Dedifferentiated amniotic fluid mesenchymal stem cell (primary cell): ENCODE results near the gene TMEM272.

ENCODE experiments used
- DNase-seq: peaks from one replicate; pipeline ENCODE4 v3.0.0-alpha.2; 2016; ENCODE audit errors: extremely low spot score

The TMEM272 gene

DNA sequence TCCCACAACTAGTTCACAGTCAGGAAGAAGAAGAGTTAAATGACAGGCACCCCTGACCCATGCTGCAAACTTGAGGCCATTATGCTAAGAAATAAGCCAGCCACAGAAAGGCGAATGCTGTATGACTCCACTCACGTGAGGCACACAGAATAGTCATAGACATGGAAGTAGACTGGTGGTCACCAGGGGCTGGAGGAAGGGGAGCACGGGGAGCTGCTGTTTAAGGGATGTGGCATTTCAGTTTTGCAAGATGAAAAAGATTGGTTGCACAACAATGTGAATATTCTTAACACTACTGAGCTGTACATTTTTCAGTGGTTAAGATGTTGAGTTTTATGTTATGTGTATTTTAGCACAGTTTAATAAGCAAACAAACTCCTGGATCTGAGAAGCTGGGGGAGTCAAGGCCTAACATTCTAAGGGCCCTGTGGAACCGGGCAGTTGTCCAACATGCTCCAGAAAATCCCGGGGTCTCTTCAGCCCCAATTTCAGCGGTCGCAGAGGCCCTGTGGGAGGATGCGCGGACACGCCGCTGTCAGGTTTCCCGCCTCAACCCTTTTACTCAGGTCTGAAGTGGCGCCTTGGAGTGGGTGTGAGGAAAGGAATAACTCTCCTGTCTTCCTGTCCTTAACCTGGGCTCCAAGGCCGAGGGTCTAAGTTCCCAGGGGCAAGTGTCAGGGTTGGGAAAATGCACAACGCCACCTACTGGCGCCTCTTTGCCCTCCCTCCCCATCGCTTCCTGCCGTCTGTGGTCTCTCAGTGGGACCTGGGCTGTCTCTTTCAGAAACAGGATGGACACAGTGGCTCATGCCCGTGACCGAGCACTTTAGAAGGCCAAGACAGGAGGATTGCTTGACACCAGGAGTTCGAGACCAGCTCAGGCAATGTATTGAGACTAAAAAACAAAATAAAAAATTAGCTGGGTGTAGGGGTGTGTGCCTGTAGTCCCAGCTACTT, 4.4 kb upstream of the TMEM272 start:
- DNase-seq: no peak

DNA sequence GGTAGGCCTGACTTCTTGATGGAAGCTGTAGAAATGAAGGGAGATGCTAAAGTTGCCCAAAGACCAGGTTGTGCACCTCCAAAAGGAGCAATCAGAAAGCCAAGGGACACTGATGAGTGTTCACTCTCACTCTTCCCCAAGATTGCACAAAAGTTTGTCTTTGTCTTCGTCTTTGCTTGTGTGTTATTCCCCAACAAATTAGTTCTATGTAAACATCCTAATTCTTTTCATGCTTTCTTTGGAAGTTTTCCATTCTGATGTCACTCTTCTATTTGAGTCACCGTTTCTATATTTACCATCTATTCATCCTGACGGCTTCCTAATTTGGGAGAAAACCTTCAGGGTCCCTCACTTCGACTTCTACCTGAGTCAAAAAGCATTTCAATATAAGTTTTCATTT, 3.7 kb upstream of the TMEM272 start:
- peak; percentile 50 for DNase-seq

DNA sequence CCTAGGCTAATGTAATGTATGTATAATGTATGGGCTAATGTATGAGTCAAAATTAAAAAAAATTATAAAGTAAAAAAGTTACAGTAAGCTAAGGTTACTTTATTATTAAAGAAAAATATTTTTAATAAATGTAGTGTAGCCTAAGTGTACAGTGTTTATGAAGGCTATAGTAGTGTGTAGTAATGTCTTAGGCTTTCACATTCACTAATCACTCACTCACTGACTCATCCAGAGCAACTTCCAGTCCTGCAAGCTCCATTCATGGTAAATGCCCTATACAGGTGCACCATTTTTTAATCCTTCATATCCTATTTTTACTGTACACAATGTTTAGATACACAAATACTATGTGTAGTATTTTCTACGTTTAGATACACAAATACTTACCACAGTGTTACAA, 1.8 kb upstream of the TMEM272 start:
- DNase-seq: no peak

DNA sequence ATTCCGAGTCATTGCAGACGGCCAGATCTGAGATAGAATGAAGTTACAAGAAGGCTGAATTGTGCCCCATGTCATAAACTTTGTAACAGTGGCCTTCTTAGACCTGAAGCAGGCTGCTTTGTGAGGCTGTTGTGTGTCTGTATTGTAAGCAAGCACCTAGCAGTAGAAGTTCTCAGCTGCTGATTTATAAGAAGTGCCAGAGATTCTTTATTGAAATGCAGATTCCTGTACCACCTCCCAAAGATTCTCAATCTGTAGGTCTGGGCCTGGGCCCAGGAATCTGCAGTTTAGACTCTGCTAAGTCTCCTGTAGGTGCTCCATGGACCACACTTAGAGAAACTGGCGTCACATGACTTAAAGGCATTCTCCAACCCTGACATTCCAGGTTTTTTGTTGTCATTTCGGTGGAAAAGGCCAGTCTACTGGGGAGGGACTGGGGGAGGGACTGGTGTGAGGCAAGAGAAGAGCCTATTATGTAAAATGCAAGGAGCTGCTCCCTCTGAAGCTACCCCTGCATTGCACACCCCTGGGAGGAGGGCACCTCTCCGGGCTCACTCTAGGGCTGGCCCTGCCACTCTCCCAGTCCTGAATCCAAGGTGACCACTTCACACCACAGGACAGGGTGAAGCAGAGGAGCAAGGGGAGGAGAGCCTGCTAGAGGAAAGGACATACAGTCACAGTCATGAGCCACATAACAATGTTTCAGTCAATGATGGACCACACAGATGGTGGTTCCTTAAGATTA, 769 bp upstream of the TMEM272 start:
- no peak for DNase-seq

DNA sequence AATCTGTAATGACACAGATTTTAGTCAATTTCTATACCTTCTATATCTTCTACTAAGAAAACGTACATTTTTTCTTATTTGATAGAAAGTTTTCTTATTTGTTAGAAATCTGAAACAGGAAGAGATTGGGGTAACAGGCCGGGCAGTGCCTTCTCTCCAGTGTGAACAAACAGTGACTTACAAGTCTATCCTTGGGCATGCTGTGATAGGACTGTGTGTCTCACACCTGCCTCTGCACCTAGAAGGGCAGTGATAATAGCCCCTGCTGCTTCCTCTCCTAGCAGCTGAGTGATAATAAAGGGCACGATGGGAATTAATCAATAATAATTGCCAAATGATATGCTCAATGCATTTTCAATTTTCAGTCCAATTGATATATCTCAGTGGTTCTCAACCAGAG, 1.4 kb downstream of the TMEM272 start:
- no peak for DNase-seq

DNA sequence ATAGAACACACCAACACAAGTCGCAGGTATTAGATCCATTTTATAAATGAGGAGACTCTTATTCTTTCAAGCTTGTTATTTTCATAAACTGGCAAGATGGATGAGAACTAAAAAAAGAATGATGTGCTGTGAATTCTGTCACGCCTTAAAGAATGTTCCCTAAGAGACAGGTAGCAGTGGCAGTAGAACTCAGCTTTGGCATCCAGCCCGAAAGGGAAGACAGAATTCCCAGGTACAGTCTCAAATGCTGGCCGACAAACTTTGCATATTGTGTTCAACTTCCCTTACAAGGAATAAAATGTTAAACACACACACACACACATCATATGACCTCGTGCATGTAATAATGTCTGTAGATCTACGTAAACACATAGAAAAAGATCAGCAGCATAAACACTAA, 3.2 kb downstream of the TMEM272 start:
- no peak for DNase-seq

DNA sequence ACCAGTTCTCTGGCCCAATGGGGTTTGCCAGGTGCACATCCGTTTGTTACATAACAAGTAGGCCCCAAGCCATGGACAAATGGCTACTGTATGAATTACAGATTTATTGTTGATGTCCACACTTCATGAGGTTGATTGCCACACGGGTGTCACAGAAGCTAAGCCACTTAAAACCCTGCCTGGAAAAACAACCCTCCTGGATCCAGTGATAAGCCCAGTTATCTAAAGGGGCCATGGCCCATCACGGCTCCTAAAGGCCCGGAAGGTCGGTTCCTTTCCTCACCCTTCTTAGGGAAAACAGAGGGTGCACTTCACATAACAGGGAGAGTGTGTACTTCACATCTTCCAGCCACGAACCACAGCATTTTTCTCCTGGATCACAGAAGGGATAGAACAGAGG, 4.1 kb downstream of the TMEM272 start:
- DNase-seq: no peak

DNA sequence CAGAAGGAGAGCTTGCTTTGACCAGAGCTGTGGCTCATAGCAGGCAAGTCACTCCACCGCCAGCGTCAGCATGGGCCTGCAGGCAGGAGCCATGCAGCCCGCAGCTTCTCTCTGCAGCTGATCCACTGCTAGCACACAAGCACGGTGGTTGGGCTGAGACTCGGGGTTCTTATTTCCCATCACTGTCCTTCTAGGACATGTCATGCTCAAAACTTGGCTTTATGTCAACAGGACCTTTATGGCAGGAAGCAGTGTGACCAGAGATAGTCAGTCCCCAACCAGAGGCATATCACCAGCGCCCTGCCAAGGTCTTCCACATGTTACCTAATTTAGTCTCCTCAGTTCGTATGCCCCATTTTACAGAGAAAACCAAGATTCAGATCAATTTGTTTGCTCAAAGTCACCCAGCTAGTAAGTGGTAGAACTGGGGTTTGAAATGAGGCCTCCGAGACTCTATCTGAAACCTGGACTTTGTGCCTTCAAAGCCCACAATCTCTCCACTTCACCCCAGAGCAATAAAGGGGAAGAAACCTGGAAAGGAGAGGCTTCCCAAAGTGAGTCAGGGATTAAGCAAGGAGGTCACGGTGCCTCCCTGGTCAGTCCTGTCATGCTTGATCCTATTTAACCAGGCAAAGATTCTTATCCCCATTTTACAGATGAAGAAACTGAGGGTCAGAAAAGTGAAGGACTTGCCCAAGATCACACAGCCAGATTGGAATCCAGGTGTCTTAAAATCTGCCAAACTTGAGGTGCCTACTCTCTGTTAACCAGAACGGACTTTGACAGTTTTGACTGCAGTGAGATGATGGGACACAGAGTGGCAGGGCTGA, 5.1 kb downstream of the TMEM272 start:
- DNase-seq: no peak

DNA sequence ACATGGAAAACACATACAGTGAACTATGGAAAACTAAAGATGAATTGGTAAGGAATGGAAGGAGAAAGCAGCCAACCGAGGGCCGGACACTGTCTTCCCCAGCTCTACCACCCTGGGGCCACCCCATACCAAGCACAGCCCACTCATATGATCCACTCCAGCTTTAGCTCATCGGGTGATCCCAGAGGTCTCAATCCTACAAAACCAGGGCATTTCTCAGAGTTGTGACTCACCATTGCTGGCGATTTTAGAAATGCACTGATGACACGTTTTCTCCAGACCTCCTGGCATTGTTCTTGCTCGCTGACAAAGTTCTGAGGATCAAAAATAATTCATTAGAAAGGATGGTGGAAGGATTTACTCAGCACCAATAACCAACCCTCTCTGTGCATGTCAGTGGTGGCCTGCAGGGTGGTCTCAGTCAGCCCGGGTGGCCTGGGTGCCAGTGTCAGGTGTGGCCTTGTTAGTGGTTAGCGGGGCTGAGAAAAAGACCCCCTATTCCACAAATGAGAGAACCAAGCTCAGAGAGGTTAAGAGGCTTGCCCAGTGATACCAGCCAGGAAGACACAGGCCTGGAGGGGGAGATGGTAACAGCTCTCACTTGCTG, 6.6 kb downstream of the TMEM272 start:
- peak; percentile 31 for DNase-seq

DNA sequence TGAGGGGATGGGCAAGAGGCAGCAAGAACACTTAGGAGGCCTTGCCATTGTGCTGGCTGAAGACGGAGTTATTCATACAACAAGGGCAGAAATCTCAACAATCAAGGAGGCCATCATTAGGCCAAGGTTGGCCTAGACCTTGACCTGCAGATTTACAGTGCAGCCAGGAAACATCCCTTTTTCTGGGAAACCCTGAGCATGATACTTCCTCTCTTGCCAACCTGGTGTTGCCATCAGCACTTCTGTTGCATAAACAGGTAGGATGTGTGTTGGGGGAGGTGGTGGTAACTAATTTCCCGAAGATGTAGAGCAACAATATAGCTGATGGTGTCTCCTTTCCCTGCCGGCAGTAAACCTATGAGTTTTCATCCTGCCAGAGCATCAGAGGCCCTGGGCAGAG, 8.0 kb downstream of the TMEM272 start:
- DNase-seq: no peak

DNA sequence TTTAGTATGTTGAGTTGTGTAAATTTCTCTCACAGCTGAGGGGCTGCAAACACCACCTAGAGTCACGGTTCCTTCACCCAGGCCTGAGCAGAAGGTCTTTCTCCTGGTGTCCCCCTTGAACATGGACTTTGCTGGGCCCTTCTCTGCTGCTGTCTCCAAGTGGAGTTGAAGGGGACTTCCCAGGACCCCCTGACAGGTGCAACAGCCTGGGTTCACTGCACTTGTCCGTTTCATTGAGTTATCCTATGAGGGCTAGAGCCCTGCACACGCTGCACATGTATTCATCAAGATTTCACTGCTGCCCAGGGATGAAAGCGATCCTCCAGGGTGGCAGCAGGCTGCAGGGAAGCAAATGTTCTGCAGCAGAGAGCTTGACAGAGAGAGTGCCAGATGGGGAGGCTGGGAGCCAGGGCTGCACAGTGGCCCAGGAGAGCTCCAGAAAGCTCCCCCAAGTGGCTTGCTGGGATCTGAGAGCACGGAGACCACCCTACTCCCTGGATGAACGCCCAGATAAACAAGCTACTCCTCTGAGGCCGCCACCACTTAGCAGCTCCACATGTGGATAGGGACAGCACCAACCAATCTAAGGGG, 10.3 kb downstream of the TMEM272 start:
- DNase-seq: no peak

DNA sequence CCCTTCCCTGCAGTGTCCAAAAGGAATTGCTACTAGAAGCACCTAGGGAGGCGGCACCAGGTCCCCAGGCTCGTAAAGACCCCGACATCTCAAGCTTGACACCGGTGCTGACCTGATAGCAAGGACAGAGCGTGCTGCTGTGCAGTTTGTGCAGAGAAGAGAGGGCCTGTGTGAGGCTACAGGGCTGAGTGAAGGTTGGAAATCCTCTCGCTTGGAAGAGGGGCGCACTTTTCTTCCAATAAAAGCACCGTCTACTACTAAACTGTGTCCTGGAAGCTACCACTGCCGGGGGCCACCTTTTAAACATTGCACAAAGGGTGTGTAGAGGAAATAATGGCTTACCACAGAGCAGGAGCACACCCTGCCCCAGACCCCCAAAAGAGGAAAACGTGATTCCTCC, 11.0 kb downstream of the TMEM272 start:
- no peak for DNase-seq

DNA sequence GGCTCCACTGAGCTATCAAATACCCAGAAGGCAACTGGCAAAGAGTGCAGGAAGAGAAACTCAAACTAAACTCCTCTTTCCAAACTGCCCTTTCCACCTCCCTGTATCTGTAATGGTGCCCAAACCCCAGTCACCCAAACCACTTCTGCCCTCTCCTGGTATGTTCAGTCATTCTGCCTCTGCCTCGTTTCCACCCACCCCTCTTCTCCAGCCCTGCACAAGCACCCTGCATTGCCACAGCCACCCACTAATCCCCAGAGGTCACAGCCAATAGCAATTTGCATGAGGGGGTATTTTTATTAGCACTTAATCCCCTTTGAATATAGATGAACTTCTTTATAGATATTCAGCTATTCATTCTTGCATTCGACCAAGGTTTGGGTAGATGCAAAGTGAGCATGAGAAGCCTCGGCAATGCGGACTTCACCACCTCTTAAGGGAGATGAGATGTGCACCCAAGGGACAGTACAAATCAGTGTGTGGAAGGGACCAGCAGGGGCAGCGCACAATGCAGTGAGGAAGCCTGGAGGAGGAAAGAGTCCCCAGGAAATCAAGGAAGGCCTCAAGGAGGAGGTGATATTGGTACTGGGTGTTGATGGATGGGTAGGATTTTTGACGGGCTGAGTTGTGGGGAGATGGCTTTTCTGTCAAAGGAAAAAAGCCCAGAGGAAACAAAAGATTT, 12.4 kb downstream of the TMEM272 start:
- DNase-seq: no peak

DNA sequence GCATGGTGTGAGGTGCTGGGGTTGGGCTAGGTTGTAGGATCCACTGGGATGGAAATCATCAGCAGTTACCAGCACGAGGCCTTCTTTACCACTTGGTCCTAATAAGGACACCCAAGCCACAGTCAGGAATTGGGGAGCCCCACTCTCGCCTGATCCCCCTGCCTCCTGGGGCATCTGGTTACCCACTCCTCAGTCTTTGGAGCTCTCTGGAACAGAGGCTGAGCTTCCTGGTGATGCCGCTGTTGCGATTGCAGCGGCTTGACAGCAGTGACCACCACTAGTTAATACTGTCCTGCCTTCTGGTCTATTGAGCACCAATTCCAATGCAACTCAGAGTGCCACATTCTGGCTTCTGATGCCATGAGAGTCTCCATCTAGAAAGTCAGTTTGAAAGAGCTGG, 13.5 kb downstream of the TMEM272 start:
- DNase-seq: no peak

DNA sequence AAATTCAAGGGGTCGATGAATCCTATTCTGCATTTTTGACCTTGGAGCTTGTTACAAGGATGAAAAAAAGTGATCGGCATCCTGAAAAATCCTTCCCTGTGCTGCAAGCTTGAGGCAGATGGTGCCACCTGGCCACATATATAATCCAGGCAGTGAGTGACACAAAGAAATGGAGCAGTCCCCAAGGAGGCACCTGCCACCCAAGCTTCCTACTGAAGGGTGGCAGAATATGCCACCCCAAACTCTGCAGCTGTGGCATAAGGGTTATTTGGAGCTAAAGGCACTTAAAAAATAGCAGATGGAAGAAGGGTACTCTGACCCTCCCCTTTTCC, 15.4 kb downstream of the TMEM272 start:
- no peak for DNase-seq

DNA sequence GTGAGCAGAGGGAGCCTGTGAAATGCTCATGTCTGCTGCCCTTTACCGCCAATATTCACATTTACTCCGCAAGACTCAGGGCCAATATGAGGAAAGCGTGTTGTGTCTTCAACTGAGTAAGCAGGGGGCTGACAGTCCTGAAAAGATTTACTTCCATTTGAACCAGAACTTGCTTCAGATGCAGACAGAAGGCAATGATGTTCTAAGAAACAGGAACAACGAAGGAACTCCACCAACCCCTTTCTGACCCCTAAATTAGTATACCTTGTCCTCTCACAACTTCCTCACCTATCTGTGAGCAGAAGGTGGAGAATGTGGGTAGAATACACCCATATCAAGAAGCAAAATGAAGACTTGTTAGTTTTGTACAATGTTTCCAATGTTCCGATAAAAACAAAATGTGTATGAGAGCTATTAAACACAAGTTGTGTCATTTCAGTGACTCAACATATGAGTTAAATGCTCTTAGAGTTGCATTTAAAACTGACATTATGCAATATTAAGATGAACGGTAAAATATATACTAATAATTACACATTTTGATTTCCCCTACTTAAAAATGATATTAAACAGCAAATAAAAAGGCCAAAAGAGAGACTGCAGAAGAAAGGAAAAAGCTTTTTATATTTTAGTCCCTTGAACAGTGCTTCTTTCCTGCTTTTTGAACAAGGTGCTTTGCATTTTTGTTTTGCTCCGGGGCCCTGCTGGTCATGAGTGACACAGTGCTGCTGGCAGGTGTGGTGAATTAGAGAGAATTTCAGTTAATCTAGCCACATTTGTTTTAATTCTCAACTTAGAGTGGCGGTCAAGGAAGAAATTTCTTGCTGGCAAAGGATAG, 16.0 kb downstream of the TMEM272 start:
- no peak for DNase-seq

DNA sequence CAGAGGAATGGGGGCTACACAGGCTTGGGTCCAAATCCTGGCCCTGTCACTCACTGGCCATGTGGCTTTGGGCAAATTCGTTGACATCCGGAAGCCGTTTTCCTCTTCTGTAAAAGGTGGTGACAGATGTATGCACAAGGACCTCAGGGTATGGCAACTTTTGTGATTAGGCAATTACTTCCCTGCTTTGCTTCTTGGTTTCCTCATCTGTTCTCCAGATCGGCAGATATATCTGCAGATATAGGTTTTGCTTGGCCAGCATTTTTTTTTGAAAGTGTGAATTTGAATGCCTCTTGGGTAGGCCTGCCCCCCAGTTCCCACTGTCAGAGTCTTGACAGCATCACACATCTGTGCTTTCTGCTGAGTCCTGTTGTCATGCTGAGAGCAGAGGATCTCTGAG, 17.7 kb downstream of the TMEM272 start:
- no peak for DNase-seq

DNA sequence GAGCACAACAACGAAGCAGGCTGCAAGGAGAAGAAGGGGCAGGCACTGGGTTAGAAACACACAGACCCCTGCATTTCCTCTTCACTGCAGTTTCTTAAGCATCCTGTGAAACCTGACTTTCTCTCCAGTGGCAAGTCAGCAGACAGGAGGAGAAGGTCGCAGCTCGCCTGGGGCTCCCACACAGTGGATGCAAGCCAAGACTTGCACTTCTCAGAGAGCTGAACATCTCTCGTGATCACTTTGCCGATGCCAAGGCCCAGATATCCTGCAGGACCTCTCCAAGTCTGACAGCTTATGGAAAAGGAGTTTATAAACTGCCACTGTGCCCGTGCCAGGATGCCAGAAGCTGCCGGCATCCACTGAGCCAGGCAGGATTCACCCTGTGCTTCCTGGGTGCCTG, 18.4 kb downstream of the TMEM272 start:
- no peak for DNase-seq

DNA sequence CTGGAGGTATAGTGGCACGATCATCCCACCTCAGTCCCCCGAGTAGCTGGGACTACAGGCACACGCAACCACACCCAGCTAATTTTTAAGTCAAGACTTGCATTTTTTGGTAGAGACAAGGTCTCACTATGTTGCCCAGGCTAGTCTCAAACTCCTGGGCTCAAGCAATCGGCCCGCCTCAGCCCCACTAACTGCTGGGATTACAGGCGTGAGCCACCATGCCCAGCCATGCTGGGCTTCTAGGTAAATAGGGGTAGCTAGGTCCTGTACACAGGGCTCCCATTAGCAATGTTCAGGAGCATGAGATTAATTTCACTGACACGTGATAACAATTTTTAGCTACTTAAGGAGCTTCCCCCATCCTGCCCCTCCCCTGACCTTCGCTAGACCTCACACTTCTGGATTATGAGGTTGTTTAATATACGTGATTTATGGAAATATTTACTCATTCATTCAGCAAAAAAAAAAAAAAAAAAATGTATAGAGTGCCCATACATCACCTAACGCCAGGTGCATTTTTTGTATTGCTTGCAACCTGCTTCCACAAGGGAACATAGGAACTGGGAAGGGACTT, 19.2 kb downstream of the TMEM272 start:
- DNase-seq: no peak

DNA sequence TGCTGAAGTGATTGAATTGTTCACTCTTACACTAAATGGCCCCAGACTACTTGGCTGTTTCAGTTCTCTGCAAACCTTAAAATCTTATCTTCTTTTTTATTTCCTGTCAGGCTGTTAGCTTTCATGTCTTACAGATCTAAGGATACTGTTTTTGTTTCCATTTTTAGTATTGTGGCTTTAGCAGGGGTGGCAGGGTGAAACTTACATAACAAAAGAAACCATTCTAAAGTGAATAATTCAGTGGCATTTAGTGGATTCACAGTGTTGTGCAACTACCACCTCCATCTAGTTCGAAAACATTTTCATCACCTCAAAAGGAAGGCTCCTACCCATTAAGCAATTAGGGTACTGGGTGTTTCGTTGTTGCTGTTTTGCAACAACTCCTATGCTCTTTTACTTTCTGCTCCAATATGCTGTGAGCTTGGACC, 19.8 kb downstream of the TMEM272 start:
- DNase-seq: no peak
